Right lobe of liver (tissue), 6 donors: ENCODE results near the gene C2CD3. TPM values are rescaled to one million over a fixed set of nuclear protein-coding genes. Genes with fewer than 3 reads are reported as not detected.
"Not testable (repeated sequence)": the region's sequence is repeated elsewhere in the genome, so short reads cannot be mapped to it uniquely, and the experiment has no call there.

Source experiments
- ATAC-seq, 4 donors: fragments of 200-7000 bp; cut with Tn5 transposase; one replicate each; pipeline ENCODE4 v1.9.1; 2020; ENCODE audit warnings: mild to moderate bottlenecking in 4 of 4, moderate library complexity in 4 of 4
- DNase-seq, 3 donors: peaks; one replicate each; pipeline ENCODE4 v3.0.0-alpha.2; 2020
- H3K27ac ChIP-seq, 3 donors: fragments of 200-600 bp; one replicate each; pipeline ENCODE4 v1.8.0; 2022
- H3K27me3 ChIP-seq, 2 donors: fragments of 200-600 bp; one replicate each; pipeline ENCODE4 v1.8.0; 2022
- H3K36me3 ChIP-seq, 4 donors: fragments of 200-600 bp; sonication (generic) in 1 of 4; one replicate each; pipeline versions ENCODE4 v1.5.1 to v1.8.0; 2017 to 2022; ENCODE audit warnings: control low read depth in 1 of 4
- H3K4me1 ChIP-seq, 4 donors: fragments of 200-600 bp; sonication (generic) in 1 of 4; one replicate each; pipeline versions ENCODE4 v1.5.1 to v1.8.0; 2017 to 2022; ENCODE audit warnings: control low read depth in 1 of 4
- H3K4me3 ChIP-seq, 3 donors: fragments of 200-600 bp; one replicate each; pipeline ENCODE4 v1.8.0; 2022
- H3K9me3 ChIP-seq, 4 donors: fragments of 200-600 bp; sonication (generic) in 1 of 4; one replicate each; pipeline versions ENCODE4 v1.5.1 to v1.8.0; 2017 to 2022; ENCODE audit warnings: control low read depth in 1 of 4
- POLR2A ChIP-seq: fragments of 450-650 bp; IDR thresholded peaks from one replicate; pipeline ENCODE4 v1.6.1; 2017; ENCODE audit warnings: antibody characterized with exemption, mild to moderate bottlenecking
- WGBS: methylation state at CpG from one replicate; pipeline ENCODE4 v1.1.6; 2018; ENCODE audit warnings: low coverage, low lambda C conversion rate; ENCODE audit not compliant: insufficient coverage; ENCODE audit errors: missing lambda C conversion rate; 5-methylcytosine and 5-hydroxymethylcytosine counted together
- intact Hi-C, 2 donors: fragments of 100-400 bp; cut with DNase I; formaldehyde crosslinking; loops; one replicate each; pipeline versions ENCODE4 v1.11.2 to v1.14.1; 2022
- total RNA-seq, 6 experiments: library from RNA; depleted of rRNA in 2 of 6; stranded (reverse); fragments of >200 nt in 2 of 6; fragmentation: NEBNext Ultra II Directional in 3 of 6; extraction: Animal tissue kit (Norgen Biotek cat#: 25700) in 3 of 6; gene quantifications; one replicate each; pipeline versions ENCODE4 v1.1.0 to v1.2.4, GENCODE V29; 2016 to 2023
- TF ChIP-seq, protein P1 (sequence below), 4 donors: fragments of 200-600 bp in 3 of 4; fragments of 450-650 bp in 1 of 4; IDR thresholded peaks; one replicate each; pipeline versions ENCODE4 v1.5.1 to v1.8.0; 2016 to 2022; ENCODE audit warnings: antibody characterized with exemption in 4 of 4, mild to moderate bottlenecking in 2 of 4
- donor health status: DM: no; HTN: yes; CAD: no.
- donor health status: DM: no; HTN: no; CAD: no.
- donor health status: DM: no; HTN: no; CAD: no.
- donor health status: DM: no; HTN: yes; CAD: no.
- donor health status: DM: no; HTN: yes; CAD: no.

C2CD3 gene
- total RNA-seq, 6 experiments from 2014 or later: 4.8 to 9.6 (median 7.4) TPM

DNA sequence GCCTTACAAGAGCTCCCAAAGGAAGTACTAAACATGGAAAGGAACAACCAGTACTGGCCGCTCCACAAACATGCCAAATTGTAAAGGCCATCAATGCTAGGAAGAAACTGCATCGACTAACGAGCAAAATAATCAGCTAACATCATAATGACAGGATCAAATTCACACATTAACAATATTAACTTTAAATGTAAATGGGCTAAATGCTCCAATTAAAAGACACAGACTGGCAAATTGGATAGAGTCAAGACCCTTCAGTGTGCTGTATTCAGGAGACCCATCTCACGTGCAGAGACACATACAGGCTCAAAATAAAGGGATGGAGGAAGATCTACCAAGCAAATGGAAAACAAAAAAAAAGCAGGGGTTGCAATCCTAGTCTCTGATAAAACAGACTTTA, 109.2 kb downstream of the C2CD3 start:
- H3K27me3 ChIP-seq, ATAC-seq, H3K9me3 ChIP-seq, H3K27ac ChIP-seq, H3K4me3 ChIP-seq, intact Hi-C loops, H3K36me3 ChIP-seq, H3K4me1 ChIP-seq, DNase-seq: not testable (repeated sequence)
- 93% methylated on average over 4 of the region's 4 CpGs for WGBS

DNA sequence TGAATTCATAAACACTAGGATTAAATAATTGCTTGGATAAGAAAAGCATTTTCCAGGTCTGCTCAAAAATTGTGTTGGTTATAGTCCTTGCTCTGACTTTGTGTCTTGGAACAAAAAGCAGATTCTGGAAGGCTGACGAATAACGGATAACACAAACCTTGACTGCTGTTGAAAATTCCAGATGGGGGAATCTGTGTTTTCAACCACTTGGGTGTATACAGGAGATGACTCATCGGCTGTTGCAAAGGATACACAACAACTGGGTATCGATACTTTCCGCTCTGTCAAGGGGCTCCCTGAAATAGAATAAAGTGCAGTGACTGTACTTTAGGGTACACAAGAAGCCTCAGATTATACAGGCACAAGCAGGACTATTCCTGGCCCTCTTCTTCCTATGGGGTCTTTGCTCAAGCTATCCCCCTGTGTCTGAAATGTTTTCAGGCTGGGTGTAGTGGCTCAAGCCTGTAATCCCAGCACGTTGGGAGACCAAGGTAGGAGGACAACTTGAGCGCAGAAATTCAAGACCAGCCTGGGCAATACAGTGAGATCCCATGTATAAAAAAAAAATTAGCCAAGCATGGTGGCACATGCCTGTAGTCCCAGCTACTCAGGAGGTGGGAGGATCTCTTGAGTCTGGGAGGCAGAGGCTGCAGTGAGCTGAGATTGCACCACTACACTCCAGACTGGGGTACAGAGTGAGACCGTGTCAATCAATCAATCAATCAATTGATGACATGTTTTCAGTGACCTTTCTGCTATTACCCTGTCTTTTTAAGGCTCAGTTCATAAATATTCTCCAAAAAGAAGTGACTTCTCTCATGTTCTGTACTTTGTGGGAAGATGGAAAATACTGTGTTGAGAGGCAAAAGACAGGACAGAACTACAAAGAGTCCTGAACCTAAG, 113.3 kb downstream of the C2CD3 start:
- TF ChIP-seq POLR2A: no peak
- TF ChIP-seq, protein P1, sequence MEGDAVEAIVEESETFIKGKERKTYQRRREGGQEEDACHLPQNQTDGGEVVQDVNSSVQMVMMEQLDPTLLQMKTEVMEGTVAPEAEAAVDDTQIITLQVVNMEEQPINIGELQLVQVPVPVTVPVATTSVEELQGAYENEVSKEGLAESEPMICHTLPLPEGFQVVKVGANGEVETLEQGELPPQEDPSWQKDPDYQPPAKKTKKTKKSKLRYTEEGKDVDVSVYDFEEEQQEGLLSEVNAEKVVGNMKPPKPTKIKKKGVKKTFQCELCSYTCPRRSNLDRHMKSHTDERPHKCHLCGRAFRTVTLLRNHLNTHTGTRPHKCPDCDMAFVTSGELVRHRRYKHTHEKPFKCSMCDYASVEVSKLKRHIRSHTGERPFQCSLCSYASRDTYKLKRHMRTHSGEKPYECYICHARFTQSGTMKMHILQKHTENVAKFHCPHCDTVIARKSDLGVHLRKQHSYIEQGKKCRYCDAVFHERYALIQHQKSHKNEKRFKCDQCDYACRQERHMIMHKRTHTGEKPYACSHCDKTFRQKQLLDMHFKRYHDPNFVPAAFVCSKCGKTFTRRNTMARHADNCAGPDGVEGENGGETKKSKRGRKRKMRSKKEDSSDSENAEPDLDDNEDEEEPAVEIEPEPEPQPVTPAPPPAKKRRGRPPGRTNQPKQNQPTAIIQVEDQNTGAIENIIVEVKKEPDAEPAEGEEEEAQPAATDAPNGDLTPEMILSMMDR (IDR thresholded peaks at IDR 0.05): no peak
- Histone ChIP-seq H3K36me3 (no peaks in the 10 kb centered on the region), H3K4me3 (no peak overlapping the region), H3K27me3 (no peaks in the 10 kb centered on the region), H3K4me1 (no peaks in the 10 kb centered on the region), H3K9me3 (no peaks in the 10 kb centered on the region), H3K27ac (no peak overlapping the region)
- no peak for DNase-seq
- ATAC-seq: peak in 2 of 4 donors; percentile 25 to 62
- intact Hi-C loops: no loop called here
- 80% methylated on average over 5 of the region's 8 CpGs for WGBS

DNA sequence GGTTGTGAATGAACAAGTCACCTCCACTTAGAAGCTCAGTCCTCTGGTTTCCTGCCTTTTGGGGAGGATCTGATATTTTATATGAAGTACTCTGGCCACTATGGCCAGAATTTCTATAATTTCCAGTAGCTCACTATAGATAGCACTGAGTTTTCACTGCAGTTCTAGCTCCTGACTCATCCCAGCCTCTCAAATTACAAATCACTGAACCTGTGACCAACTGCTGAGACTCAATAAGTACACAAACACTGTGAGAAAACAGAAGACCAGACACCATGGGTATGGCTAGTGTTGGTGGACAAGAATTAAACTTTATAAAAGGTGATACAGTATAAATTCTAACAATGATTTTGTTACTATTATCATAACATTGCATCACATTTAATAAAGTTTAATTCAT, 114.9 kb downstream of the C2CD3 start:
- intact Hi-C loops: no loop called here
- Histone ChIP-seq H3K9me3 (no peaks in the 10 kb centered on the region), H3K4me3 (no peak overlapping the region), H3K36me3 (no peaks in the 10 kb centered on the region), H3K4me1 (no peaks in the 10 kb centered on the region), H3K27me3 (no peaks in the 10 kb centered on the region), H3K27ac (no peak overlapping the region)
- TF ChIP-seq, protein P1 (IDR thresholded peaks at IDR 0.05): no peak
- TF ChIP-seq POLR2A: no peak
- ATAC-seq (no peak), DNase-seq (no peak)

DNA sequence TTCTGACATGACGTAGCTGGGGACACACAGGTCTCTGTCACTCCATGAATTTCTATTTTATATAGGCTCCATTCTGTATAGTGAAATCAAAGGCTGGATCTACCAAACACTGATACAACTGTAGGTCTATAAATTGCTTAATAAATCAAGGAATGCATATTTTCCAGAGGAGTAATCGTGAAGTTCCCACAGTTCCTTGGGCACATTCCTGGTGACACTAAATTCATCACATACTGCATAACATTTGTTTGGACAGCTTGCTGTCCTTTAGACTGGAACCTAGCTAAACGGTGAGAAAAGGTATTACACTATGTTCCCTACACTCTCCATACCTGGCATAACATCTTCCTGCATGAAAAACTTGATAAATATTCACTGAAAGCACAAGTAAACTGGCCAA, 120.3 kb downstream of the C2CD3 start:
- Histone ChIP-seq H3K36me3 (peaks cover 0 to 9% (median under 1%) of the 10 kb centered on the region in 4 donors), H3K9me3 (no peaks in the 10 kb centered on the region), H3K27ac (no peak overlapping the region), H3K4me1 (no peaks in the 10 kb centered on the region), H3K4me3 (no peak overlapping the region), H3K27me3 (no peaks in the 10 kb centered on the region)
- DNase-seq: no peak
- intact Hi-C loops: no loop called here
- TF ChIP-seq, protein P1 (IDR thresholded peaks at IDR 0.05): no peak
- no peak for TF ChIP-seq POLR2A
- WGBS: 98% methylated on average over 3 of the region's 3 CpGs
- ATAC-seq: no peak

DNA sequence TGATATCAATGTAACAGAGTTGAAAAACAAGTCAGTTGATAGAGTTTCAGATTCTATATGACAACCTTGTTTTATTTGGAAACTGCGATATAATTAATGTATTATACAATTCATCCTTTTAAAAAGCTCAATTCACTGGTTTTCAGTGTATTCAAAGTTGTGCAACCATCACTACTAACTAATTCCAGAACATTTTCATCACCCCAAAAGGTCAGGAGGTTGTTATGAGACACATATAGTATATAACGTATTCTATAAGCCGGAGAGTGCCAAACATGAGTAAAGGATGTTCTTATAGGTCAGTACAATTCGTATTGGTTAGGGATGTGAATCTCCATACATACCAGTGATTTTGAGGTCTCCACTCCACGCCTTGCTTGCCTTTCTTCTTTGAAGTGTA, 121.8 kb downstream of the C2CD3 start:
- no peak for ATAC-seq
- Histone ChIP-seq H3K4me3 (no peak overlapping the region), H3K27me3 (no peaks in the 10 kb centered on the region), H3K9me3 (no peaks in the 10 kb centered on the region), H3K36me3 (peaks cover 0 to 9% (median under 1%) of the 10 kb centered on the region in 4 donors), H3K27ac (no peak overlapping the region), H3K4me1 (no peaks in the 10 kb centered on the region)
- 90% methylated on average over 5 of the region's 5 CpGs for WGBS
- no peak for TF ChIP-seq POLR2A
- TF ChIP-seq, protein P1 (IDR thresholded peaks at IDR 0.05): no peak
- DNase-seq: no peak
- intact Hi-C loops: no loop called here
